Transverse colon (tissue), 4 donors: ENCODE data around the gene TRIM44.
"Not testable (repeated sequence)": the region's sequence is repeated elsewhere in the genome, so short reads cannot be mapped to it uniquely, and the experiment has no call there.

Experiments used
- CTCF ChIP-seq, 5 experiments: fragments of 200-600 bp in 3 of 5; fragments of 450-650 bp in 2 of 5; sonication (generic) in 3 of 5; IDR thresholded peaks; 1 replicate in 2 of 5; 2 replicates in 3 of 5; pipeline ENCODE4 v1.5.1; 2016 to 2017; ENCODE audit warnings: antibody characterized with exemption in 5 of 5, inconsistent platforms in 3 of 5, mild to moderate bottlenecking in 2 of 5, moderate library complexity in 1 of 5
- EP300 ChIP-seq: sonication (generic); formaldehyde crosslinking; IDR thresholded peaks from one replicate; pipeline ENCODE4 v1.6.1; 2017; ENCODE audit warnings: antibody characterized with exemption, low read depth
- POLR2A ChIP-seq: fragments of 450-650 bp; IDR thresholded peaks from one replicate; pipeline ENCODE4 v1.6.1; 2016; ENCODE audit warnings: antibody characterized with exemption, mild to moderate bottlenecking, moderate library complexity
- POLR2AphosphoS5 ChIP-seq, 3 donors: sonication (generic); formaldehyde crosslinking; IDR thresholded peaks; one replicate each; pipeline ENCODE4 v1.6.1; 2016; ENCODE audit warnings: antibody characterized with exemption in 3 of 3

GRCh38 chr11:35652786-35653185 is 9.8 kb upstream of the TRIM44 start:
- not testable (repeated sequence) for TF ChIP-seq CTCF (IDR thresholded peaks at IDR 0.05); POLR2A; POLR2AphosphoS5 (IDR thresholded peaks at IDR 0.05); EP300
